HEK293T (cell line): Measurements from ENCODE around the gene MEF2C.
"Not testable (repeated sequence)": the region's sequence is repeated elsewhere in the genome, so short reads cannot be mapped to it uniquely, and the experiment has no call there.

Experiments used
- CTCF ChIA-PET: fragments of 350-600 bp; formaldehyde crosslinking; extraction: SDS; loops from one replicate; lab custom pipeline; 2021; ENCODE audit warnings: antibody characterized with exemption, inconsistent platforms; lab: Yijun Ruan, JAX
- POLR2A ChIA-PET: fragments of 350-600 bp; formaldehyde crosslinking; extraction: SDS; loops from one replicate; lab custom pipeline; 2020; ENCODE audit warnings: antibody characterized with exemption, inconsistent platforms; lab: Yijun Ruan, JAX
- DNase-seq: peaks from one replicate; pipeline ENCODE4 v3.0.0; 2012; ENCODE audit warnings: mixed read lengths; ENCODE audit errors: extremely low spot score
- ARNT ChIP-seq: fragments of 450-650 bp; IDR thresholded peaks from 2 replicates; pipeline ENCODE4 v1.6.1; 2017; ENCODE audit warnings: mild to moderate bottlenecking
- BHLHE40 ChIP-seq: fragments of 450-650 bp; IDR thresholded peaks from 2 replicates; pipeline ENCODE4 v1.6.1; 2016; ENCODE audit warnings: mild to moderate bottlenecking, moderate library complexity, borderline replicate concordance
- CTBP1 ChIP-seq: fragments of 450-650 bp; IDR thresholded peaks from 2 replicates; pipeline ENCODE4 v1.6.1; 2016; ENCODE audit warnings: borderline replicate concordance
- ELF4 ChIP-seq: fragments of 450-650 bp; IDR thresholded peaks from 2 replicates; pipeline ENCODE4 v1.6.1; 2017; ENCODE audit warnings: antibody characterized with exemption
- FOXA1 ChIP-seq: fragments of 450-650 bp; IDR thresholded peaks from 2 replicates; pipeline ENCODE4 v1.6.1; 2016; ENCODE audit warnings: mild to moderate bottlenecking
- FOXK2 ChIP-seq: fragments of 450-650 bp; IDR thresholded peaks from 2 replicates; pipeline ENCODE4 v1.6.1; 2016; ENCODE audit warnings: mild to moderate bottlenecking
- FOXM1 ChIP-seq: fragments of 450-650 bp; IDR thresholded peaks from 2 replicates; pipeline ENCODE4 v1.6.1; 2017; ENCODE audit warnings: mild to moderate bottlenecking, borderline replicate concordance
- HDGF ChIP-seq: fragments of 450-650 bp; IDR thresholded peaks from 2 replicates; pipeline ENCODE4 v1.6.1; 2017; ENCODE audit warnings: antibody characterized with exemption, borderline replicate concordance
- L3MBTL2 ChIP-seq: fragments of 450-650 bp; conservative IDR thresholded peaks from 2 replicates; pipeline ENCODE4 v1.6.1; 2016; ENCODE audit warnings: mild to moderate bottlenecking
- LEF1 ChIP-seq: fragments of 450-650 bp; IDR thresholded peaks from 2 replicates; pipeline ENCODE4 v1.6.1; 2017; ENCODE audit warnings: mild to moderate bottlenecking, borderline replicate concordance
- NFRKB ChIP-seq: fragments of 450-650 bp; IDR thresholded peaks from 2 replicates; pipeline ENCODE4 v1.6.1; 2016; ENCODE audit warnings: mild to moderate bottlenecking, moderate library complexity
- SP1 ChIP-seq: fragments of 450-650 bp; IDR thresholded peaks from 2 replicates; pipeline ENCODE4 v1.6.1; 2017
- SUZ12 ChIP-seq: fragments of 450-650 bp; IDR thresholded peaks from 2 replicates; pipeline ENCODE4 v1.6.1; 2016; ENCODE audit warnings: mild to moderate bottlenecking
- TARDBP ChIP-seq: fragments of 450-650 bp; IDR thresholded peaks from 2 replicates; pipeline ENCODE4 v1.6.1; 2016
- ZNF384 ChIP-seq: fragments of 450-650 bp; IDR thresholded peaks from 2 replicates; pipeline ENCODE4 v1.6.1; 2016
- TF ChIP-seq, protein P1 (sequence below): fragments of 450-650 bp; IDR thresholded peaks from 2 replicates; pipeline ENCODE4 v1.6.1; 2016

The MEF2C gene

DNA sequence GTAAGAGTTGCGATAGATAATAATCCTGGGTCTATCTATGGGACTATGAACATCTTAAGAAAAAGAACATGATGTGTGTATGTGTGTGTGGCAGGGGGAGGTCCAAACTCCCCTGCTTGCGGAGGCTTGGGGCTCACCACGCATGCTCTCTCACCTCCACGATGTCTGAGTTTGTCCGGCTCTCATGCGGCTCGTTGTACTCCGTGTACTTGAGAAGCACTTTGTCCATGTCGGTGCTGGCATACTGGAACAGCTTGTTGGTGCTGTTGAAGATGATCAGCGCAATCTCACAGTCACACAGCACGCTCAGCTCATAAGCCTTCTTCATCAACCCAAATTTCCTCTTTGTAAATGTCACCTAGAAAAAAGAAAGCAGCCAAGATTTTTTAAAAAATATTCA is 78.5 kb downstream of the MEF2C start:
- POLR2A ChIA-PET = no interaction called here
- no peak for TF ChIP-seq BHLHE40
- TF ChIP-seq HDGF = no peak
- no peak for TF ChIP-seq ZNF384
- CTCF ChIA-PET = no interaction called here
- no peak for DNase-seq

DNA sequence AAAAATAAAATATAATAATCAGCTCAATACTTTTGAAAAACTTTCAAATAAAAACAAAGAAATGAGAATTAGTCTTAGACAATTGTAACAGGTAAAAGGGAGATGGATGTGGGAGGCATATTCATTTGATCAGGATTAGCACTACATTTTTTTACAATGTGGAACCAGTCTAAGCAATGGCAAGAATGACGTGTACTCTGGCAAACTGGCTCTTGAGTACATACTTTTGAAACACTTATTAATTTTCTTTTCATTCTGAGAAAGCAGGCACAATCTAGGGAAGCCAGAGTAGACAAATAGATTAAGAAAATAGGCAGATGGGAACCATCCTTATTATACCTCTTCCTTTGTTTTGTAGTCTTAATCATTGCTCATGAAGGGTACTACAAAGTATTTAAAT is 79.7 kb downstream of the MEF2C start:
- CTCF ChIA-PET = no interaction called here
- POLR2A ChIA-PET = no interaction called here
- TF ChIP-seq HDGF (no peak), ZNF384 (no peak), SUZ12 (no peak), ELF4 (no peak), ARNT (no peak), FOXK2 (no peak), BHLHE40 (no peak), FOXA1 (no peak), L3MBTL2 (no peak), CTBP1 (no peak), NFRKB (no peak)
- TF ChIP-seq, protein P1, sequence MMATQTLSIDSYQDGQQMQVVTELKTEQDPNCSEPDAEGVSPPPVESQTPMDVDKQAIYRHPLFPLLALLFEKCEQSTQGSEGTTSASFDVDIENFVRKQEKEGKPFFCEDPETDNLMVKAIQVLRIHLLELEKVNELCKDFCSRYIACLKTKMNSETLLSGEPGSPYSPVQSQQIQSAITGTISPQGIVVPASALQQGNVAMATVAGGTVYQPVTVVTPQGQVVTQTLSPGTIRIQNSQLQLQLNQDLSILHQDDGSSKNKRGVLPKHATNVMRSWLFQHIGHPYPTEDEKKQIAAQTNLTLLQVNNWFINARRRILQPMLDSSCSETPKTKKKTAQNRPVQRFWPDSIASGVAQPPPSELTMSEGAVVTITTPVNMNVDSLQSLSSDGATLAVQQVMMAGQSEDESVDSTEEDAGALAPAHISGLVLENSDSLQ = no peak
- DNase-seq = no peak

DNA sequence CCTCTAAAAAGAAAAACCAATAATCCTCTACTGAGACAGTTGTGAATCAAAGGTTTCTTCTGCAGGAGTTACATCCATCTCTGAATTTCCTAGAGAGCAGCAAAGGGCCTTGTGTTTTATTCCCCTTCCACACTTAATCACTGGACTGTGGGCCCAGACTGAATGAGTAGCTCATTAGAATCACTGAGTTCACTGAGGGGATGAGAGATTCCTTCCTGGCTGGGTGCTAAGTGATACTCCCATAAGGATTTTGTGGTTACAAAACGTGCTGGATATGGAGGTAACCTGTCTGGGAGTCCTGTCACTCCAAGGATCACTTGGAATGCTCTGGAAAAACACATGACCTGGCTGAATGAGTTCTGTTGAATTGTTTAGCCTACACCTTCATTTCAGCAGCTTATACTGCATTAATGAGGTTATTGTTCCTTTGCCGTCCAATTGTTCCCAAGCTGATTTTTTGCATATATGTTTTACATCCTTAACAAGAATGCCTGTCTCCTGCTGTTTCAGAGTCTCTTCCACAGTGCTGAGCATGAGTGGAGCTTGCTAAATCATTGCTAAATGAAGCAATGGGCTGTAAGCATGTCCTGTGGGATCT is 82.9 kb downstream of the MEF2C start:
- TF ChIP-seq L3MBTL2 (no peak), ARNT (no peak), BHLHE40 (no peak), HDGF (no peak), ZNF384 (no peak), FOXK2 (no peak), FOXM1 (no peak)
- DNase-seq = no peak
- CTCF ChIA-PET = no interaction called here
- POLR2A ChIA-PET = interaction anchor here (1.1 kb wide), 1 partner anchor 83 kb away, joined by 3 read pairs; the partner anchor contains the start of gene MEF2C

GRCh38 chr5:88798933-88799332 is 84.1 kb downstream of the MEF2C start:
- CTCF ChIA-PET, POLR2A ChIA-PET, DNase-seq: not testable (repeated sequence)

DNA sequence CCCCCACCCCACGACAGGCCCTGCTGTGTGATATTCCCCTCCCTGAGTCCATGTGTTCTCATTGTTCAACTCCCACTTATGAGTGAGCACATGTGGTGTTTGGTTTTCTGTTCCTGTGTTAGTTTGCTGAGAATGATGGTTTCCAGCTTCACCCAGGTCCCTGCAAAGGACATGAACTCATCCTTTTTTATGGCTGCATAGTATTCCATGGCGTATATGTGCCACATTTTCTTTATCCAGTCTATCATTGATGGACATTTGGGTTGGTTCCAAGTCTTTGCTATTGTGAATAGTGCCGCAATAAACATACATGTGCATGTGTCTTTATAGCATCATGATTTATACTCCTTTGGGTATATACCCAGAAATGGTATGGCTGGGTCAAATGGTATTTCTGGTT is 89.2 kb downstream of the MEF2C start:
- CTCF ChIA-PET, POLR2A ChIA-PET, DNase-seq: not testable (repeated sequence)

DNA sequence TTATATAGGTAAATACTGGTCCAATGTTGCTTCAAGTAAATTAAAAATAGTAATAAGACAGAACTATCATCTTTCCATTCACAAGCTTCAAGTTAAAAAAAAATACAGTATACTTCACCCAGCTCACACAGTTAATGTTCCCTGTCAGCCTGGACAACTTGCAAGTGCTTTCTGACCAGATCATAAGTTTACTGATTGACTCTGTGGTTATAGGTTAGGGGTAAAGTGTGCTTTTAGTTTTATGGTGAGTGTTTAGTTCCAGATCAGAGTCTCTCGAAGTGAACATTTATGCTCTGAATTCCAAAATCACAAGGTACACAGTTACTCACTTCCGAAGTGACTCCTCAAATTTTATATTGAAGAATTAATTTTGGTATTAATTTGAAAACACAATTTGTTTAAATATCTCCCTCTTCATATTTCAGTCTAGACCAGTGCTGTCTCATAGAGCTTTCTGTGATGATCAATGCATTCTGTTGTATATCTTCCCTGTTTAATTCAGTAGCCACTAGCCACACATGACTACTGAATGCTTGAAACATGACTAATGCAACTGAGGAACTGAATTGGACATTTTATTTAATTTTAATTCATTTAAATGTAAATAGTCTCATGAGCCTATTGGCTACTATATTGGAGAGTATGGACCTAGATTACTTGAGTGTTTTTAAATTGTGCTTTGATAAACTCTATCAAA is 90.7 kb downstream of the MEF2C start:
- ChIA-PET POLR2A (no interaction called here), CTCF (no interaction called here)
- no peak for DNase-seq
- TF ChIP-seq FOXM1 = no peak

DNA sequence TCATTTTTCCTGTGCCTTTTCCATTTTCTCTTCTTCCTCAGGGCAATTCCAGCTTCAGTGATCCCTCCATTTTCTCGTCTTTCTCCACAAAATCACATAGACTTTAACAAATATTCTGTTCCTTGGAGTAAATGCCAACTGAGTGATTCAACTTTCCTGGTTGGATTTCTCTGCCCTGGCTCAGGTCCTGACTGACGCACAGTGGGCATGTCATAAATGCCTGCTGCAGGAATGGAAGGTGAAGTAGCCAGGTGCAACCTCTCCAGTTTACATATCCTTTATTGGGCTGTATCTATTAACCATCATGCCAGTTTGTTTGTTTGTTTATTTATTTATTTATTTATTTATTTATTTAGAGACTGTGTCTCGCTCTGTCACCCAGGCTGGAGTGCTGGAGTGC is 95.1 kb downstream of the MEF2C start:
- ChIA-PET POLR2A (no interaction called here), CTCF (interaction anchor here (0.6 to 1.2 kb wide), 2 partner anchors 26 to 96 kb away, joined by 3 read pairs; no protein-coding TSS in a partner anchor)
- no peak for DNase-seq

GRCh38 chr5:88786789-88787188 is 96.2 kb downstream of the MEF2C start:
- DNase-seq = no peak
- CTCF ChIA-PET = interaction anchor here (1.2 kb wide), 1 partner anchor 25 kb away, joined by 3 read pairs; no protein-coding TSS in a partner anchor
- POLR2A ChIA-PET = interaction anchor here (1.5 kb wide), 1 partner anchor 98 kb away, joined by 3 read pairs; no protein-coding TSS in a partner anchor
- TF ChIP-seq FOXM1 (no peak), NFRKB (no peak), TARDBP (no peak), FOXK2 (no peak), ELF4 (no peak), ARNT (no peak), ZNF384 (no peak), BHLHE40 (no peak), SUZ12 (no peak), L3MBTL2 (no peak), SP1 (no peak), LEF1 (no peak), HDGF (no peak), CTBP1 (no peak), FOXA1 (no peak)
- TF ChIP-seq, protein P1 = no peak

More for the DNA sequence above, 95.1 kb downstream of the MEF2C start:
- TF ChIP-seq LEF1 (no peak), ARNT (no peak), HDGF (no peak), FOXK2 (no peak), FOXA1 (no peak), ELF4 (no peak), BHLHE40 (no peak), ZNF384 (no peak), SUZ12 (no peak), NFRKB (no peak), FOXM1 (no peak), L3MBTL2 (no peak), CTBP1 (no peak)
